K562 treated with DMSO at 1 percent for 24 hours (cell line): ENCODE measurements around the gene ZNF799. TPM values are rescaled to one million over a fixed set of nuclear protein-coding genes. Genes with fewer than 3 reads are reported as not detected.

Source experiments
- total RNA-seq: library from RNA; unstranded; fragments of 300-600 nt; gene quantifications from 2 replicates; pipeline ENCODE4 v1.2.3, GENCODE V29; 2022; ENCODE audit warnings: low read depth; ENCODE audit not compliant: insufficient read depth

The ZNF799 gene
- 2.5 and 3.7 TPM in 2 replicates for total RNA-seq

GRCh38 chr19:12400633-12401502, at the start of gene ZNF799:
TSS of gene ZNF799 (minus strand) at chr19:12401271. CDS start at chr19:12401070, 201 bp downstream.

DNA sequence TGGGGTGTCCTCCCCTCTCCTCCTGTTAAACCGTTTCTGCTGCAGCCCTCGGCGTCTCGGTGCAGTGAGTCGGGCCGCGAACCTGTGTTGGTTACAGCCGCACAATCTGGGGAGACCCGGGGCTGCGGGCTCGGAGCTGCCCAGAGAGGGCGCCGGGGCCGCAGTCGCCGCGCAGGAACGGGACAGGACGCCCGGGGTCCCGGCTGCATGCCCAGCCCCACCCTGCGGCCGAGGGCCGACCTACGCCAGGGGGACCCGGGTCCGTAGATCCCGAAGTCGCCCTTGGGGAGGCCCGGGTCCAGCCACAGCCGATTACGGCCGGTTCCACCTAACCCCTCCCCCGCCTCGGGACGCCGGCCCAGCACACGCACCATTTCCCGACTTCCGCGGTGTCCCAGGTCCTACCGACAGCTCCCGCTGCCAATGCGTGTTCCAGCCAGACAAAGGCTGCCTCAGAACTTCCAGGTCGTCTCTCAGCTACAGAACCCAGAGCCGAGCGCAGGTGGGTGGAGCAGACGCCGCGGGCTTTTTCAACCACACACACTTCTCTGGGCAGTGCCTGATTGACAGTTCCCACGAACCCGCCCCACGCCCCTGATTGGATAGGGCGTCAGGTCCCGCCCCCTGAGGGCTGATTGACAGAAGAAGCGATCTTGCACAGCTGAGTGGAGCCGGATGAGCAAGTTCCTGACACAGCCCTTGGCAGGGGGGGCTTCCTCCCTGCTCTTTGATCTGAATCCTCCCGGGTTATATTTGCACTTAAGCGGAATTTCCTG, 39.7 kb upstream of the ZNF799 start, which contains the start of gene ZNF443:
ZNF443 (minus strand) TSS at position 481 of the 776 bp plus-strand sequence; CDS start at position 374, 107 bp downstream.

DNA sequence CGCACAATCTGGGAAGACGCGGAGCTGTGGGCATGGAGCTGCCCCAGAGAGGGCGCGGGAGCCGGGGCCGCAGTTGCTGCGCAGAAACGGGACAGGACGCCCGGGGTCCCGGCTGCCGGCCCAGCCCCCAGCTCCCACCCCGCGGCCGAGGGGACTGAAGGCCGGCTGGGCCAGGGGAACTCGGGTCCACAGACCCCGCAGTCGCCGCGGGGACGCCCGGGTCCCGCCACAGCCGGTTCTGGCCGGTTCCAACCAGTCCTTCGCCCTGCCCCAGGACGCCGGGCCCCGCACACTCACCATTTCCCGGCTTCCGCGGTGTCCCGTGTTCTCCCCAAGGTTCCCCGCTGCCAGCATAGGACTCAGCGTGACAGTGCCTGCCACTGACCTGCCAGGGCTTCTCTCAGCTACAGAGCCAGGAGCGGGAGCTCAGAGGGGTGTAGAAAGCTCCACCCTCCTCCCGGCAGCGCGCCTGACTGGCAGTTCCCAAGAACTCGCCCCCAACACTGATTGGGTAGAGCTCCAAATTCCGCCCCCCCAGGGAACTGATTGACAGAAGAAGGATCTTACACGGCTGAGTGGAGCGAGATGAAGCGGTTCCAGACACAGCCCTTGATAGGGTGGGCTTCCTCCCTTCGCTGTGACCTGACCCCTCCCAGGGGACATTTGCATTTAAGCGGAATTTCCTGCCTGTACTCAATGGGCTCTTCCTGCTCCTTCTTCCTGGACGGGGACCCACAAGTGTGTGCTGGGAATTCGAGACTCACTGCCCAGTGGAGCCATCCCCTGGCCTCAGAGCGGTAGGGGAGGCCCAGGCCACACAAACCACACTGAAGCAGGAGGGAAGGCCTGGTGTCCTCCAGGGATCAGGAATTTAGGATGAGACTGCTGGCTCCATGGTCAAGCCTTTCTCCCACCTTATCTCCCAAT, 35.6 kb downstream of the ZNF799 start, which contains the start of gene ZNF442:
ZNF442 (minus strand) TSS at position 448 of the 927 bp plus-strand sequence. CDS start 2,052 bp downstream, outside the sequence.

Other genes with a start within 250 kb of the ZNF799 start
- gene ZNF625, start 244.5 kb downstream of the ZNF799 start, total RNA-seq, result not detected in 2 replicates
- 3.9 and 4.2 TPM in 2 replicates for gene ZNF136, start 238.2 kb downstream of the ZNF799 start, total RNA-seq
- gene ZNF44, start 106.4 kb downstream of the ZNF799 start, total RNA-seq, result 3.8 and 4.1 TPM in 2 replicates
- 2.3 and 3.4 TPM in 2 replicates for gene ZNF563, start 67.6 kb downstream of the ZNF799 start, total RNA-seq
- 1.3 and 2.3 TPM in 2 replicates for gene ZNF442, start 35.6 kb downstream of the ZNF799 start, total RNA-seq
- 1.3 and 1.6 TPM in 2 replicates for gene ZNF443, start 39.8 kb upstream of the ZNF799 start, total RNA-seq
- gene ZNF709, start 83.5 kb upstream of the ZNF799 start, total RNA-seq, result 0.20 and 0.23 TPM in 2 replicates
- gene ZNF564, start 150.2 kb upstream of the ZNF799 start, total RNA-seq, result 1.6 and 3.8 TPM in 2 replicates
- 1.3 and 1.6 TPM in 2 replicates for gene ZNF490, start 209.5 kb upstream of the ZNF799 start, total RNA-seq
- 4.3 and 4.7 TPM in 2 replicates for gene ZNF791, start 209.6 kb upstream of the ZNF799 start, total RNA-seq